HEK293 (cell line): ENCODE results near the gene EGFLAM.

Experiments used
- CTCF ChIA-PET: fragments of 350-600 bp; formaldehyde crosslinking; extraction: SDS; loops from one replicate; lab custom pipeline; 2021; ENCODE audit warnings: antibody characterized with exemption; lab: Yijun Ruan, JAX
- POLR2A ChIA-PET: fragments of 300-600 bp; formaldehyde crosslinking; extraction: SDS; loops from one replicate; lab custom pipeline; 2020; ENCODE audit warnings: antibody characterized with exemption, inconsistent platforms; lab: Yijun Ruan, JAX
- H3K27ac ChIP-seq: fragments of 200-500 bp; sonication (Bioruptor generic); 2 replicates; pipeline ENCODE4 v1.5.1; 2014; ENCODE audit warnings: low read depth, low read length, control low read depth, inconsistent platforms; ENCODE audit errors: extremely low read depth
- H3K36me3 ChIP-seq, 2 experiments: fragments of 200-500 bp in 1 of 2; sonication (Bioruptor generic) in 1 of 2; 1 replicate in 1 of 2; 2 replicates in 1 of 2; pipeline ENCODE4 v1.5.1; 2014 to 2017; ENCODE audit warnings: inconsistent platforms in 2 of 2, low read length in 2 of 2; ENCODE audit not compliant: control insufficient read depth in 2 of 2, insufficient read depth in 1 of 2
- H3K4me1 ChIP-seq: fragments of 200-500 bp; sonication (Bioruptor generic); 2 replicates; pipeline ENCODE4 v1.5.1; 2014; ENCODE audit warnings: mild to moderate bottlenecking, low read length, inconsistent platforms; ENCODE audit not compliant: control insufficient read depth, insufficient read depth
- H3K4me3 ChIP-seq: 2 replicates; pipeline ENCODE4 v1.5.1; 2011; ENCODE audit warnings: low read depth, mild to moderate bottlenecking, control low read depth, low read length, moderate library complexity
- H3K9me3 ChIP-seq: fragments of 200-500 bp; sonication (Bioruptor generic); 2 replicates; pipeline ENCODE4 v1.5.1; 2014; ENCODE audit warnings: low read depth, low read length, inconsistent platforms; ENCODE audit not compliant: control insufficient read depth, insufficient read depth
- GFI1B ChIP-seq: fragments of 450-650 bp; formaldehyde crosslinking; IDR thresholded peaks from 2 replicates; pipeline ENCODE4 v1.5.1; 2016; ENCODE audit warnings: missing biosample characterization, missing genetic modification characterization
- GLI4 ChIP-seq: fragments of 450-650 bp; formaldehyde crosslinking; IDR thresholded peaks from 2 replicates; pipeline ENCODE4 v1.5.1; 2016; ENCODE audit warnings: missing biosample characterization, missing genetic modification characterization
- GLIS1 ChIP-seq: fragments of 450-650 bp; formaldehyde crosslinking; IDR thresholded peaks from 2 replicates; pipeline ENCODE4 v1.5.1; 2016; ENCODE audit warnings: missing biosample characterization, missing genetic modification characterization
- KLF16 ChIP-seq: fragments of 450-650 bp; formaldehyde crosslinking; IDR thresholded peaks from 2 replicates; pipeline ENCODE4 v1.5.1; 2017; ENCODE audit warnings: missing biosample characterization, missing genetic modification characterization
- KLF9 ChIP-seq: fragments of 450-650 bp; formaldehyde crosslinking; IDR thresholded peaks from 2 replicates; pipeline ENCODE4 v1.5.1; 2016; ENCODE audit warnings: missing biosample characterization, missing genetic modification characterization, low read depth
- OSR2 ChIP-seq: fragments of 450-650 bp; formaldehyde crosslinking; IDR thresholded peaks from 2 replicates; pipeline ENCODE4 v1.5.1; 2016; ENCODE audit warnings: missing biosample characterization, missing genetic modification characterization
- OVOL3 ChIP-seq: fragments of 450-650 bp; formaldehyde crosslinking; IDR thresholded peaks from 2 replicates; pipeline ENCODE4 v1.5.1; 2016; ENCODE audit warnings: missing biosample characterization, missing genetic modification characterization
- PRDM1 ChIP-seq: fragments of 450-650 bp; formaldehyde crosslinking; IDR thresholded peaks from 2 replicates; pipeline ENCODE4; 2016; ENCODE audit warnings: missing biosample characterization, missing genetic modification characterization
- SP2 ChIP-seq: fragments of 450-650 bp; formaldehyde crosslinking; IDR thresholded peaks from 2 replicates; pipeline ENCODE4 v1.5.1; 2016; ENCODE audit warnings: missing biosample characterization, missing genetic modification characterization
- TCF7L2 ChIP-seq: IDR thresholded peaks from 2 replicates; pipeline ENCODE4 v1.6.1; 2011; ENCODE audit warnings: low read depth, mild to moderate bottlenecking, inconsistent platforms, low read length, moderate library complexity, borderline replicate concordance
- YY1 ChIP-seq: fragments of 450-650 bp; formaldehyde crosslinking; IDR thresholded peaks from 2 replicates; pipeline ENCODE4 v1.5.1; 2018; ENCODE audit warnings: missing biosample characterization, missing genetic modification characterization
- ZEB2 ChIP-seq: fragments of 450-650 bp; formaldehyde crosslinking; IDR thresholded peaks from 2 replicates; pipeline ENCODE4 v1.5.1; 2016; ENCODE audit warnings: missing biosample characterization, missing genetic modification characterization
- ZIC2 ChIP-seq: fragments of 450-650 bp; formaldehyde crosslinking; IDR thresholded peaks from 2 replicates; pipeline ENCODE4 v1.5.1; 2016; ENCODE audit warnings: missing biosample characterization, missing genetic modification characterization
- ZNF138 ChIP-seq: fragments of 450-650 bp; formaldehyde crosslinking; IDR thresholded peaks from 2 replicates; pipeline ENCODE4 v1.5.1; 2016; ENCODE audit warnings: missing biosample characterization, missing genetic modification characterization, borderline replicate concordance
- ZNF155 ChIP-seq: fragments of 450-650 bp; formaldehyde crosslinking; IDR thresholded peaks from 2 replicates; pipeline ENCODE4 v1.5.1; 2016; ENCODE audit warnings: missing biosample characterization, missing genetic modification characterization
- ZNF223 ChIP-seq: fragments of 450-650 bp; formaldehyde crosslinking; IDR thresholded peaks from 2 replicates; pipeline ENCODE4 v1.5.1; 2016; ENCODE audit warnings: missing biosample characterization, missing genetic modification characterization
- ZNF335 ChIP-seq: fragments of 450-650 bp; formaldehyde crosslinking; conservative IDR thresholded peaks from 2 replicates; pipeline ENCODE4 v1.5.1; 2016; ENCODE audit warnings: missing biosample characterization, missing genetic modification characterization
- ZNF37A ChIP-seq: fragments of 450-650 bp; IDR thresholded peaks from 2 replicates; pipeline ENCODE4 v1.5.1; 2018; ENCODE audit warnings: missing biosample characterization, missing genetic modification characterization
- ZNF433 ChIP-seq: fragments of 450-650 bp; formaldehyde crosslinking; IDR thresholded peaks from 2 replicates; pipeline ENCODE4 v1.5.1; 2016; ENCODE audit warnings: missing biosample characterization, missing genetic modification characterization, low read depth
- ZNF585B ChIP-seq: fragments of 450-650 bp; formaldehyde crosslinking; IDR thresholded peaks from 2 replicates; pipeline ENCODE4 v1.5.1; 2016; ENCODE audit warnings: missing biosample characterization, missing genetic modification characterization
- ZNF623 ChIP-seq: fragments of 450-650 bp; formaldehyde crosslinking; IDR thresholded peaks from 2 replicates; pipeline ENCODE4 v1.5.1; 2016; ENCODE audit warnings: missing biosample characterization, missing genetic modification characterization
- ZNF830 ChIP-seq: fragments of 450-650 bp; IDR thresholded peaks from 2 replicates; pipeline ENCODE4 v1.5.0; 2018; ENCODE audit warnings: missing biosample characterization, missing genetic modification characterization, low read depth, mild to moderate bottlenecking, moderate library complexity
- ZSCAN30 ChIP-seq: fragments of 450-650 bp; IDR thresholded peaks from 2 replicates; pipeline ENCODE4 v1.5.1; 2018; ENCODE audit warnings: missing biosample characterization, mild to moderate bottlenecking, missing genetic modification characterization, moderate library complexity
- TF ChIP-seq, protein P1 (sequence below): fragments of 450-650 bp; formaldehyde crosslinking; IDR thresholded peaks from 2 replicates; pipeline ENCODE4 v1.5.1; 2016; ENCODE audit warnings: missing biosample characterization, missing genetic modification characterization
- TF ChIP-seq, protein P2 (sequence below): fragments of 450-650 bp; formaldehyde crosslinking; IDR thresholded peaks from 2 replicates; pipeline ENCODE4 v1.5.1; 2017; ENCODE audit warnings: missing biosample characterization, missing genetic modification characterization
- TF ChIP-seq, protein P3 (sequence below): fragments of 450-650 bp; formaldehyde crosslinking; optimal IDR thresholded peaks from 2 replicates; pipeline ENCODE3; 2016; ENCODE audit warnings: missing biosample characterization, mild to moderate bottlenecking, missing genetic modification characterization
- TF ChIP-seq, protein P4 (sequence below): fragments of 450-650 bp; formaldehyde crosslinking; IDR thresholded peaks from 2 replicates; pipeline ENCODE4 v1.5.1; 2016; ENCODE audit warnings: missing biosample characterization, missing genetic modification characterization

Gene EGFLAM

DNA sequence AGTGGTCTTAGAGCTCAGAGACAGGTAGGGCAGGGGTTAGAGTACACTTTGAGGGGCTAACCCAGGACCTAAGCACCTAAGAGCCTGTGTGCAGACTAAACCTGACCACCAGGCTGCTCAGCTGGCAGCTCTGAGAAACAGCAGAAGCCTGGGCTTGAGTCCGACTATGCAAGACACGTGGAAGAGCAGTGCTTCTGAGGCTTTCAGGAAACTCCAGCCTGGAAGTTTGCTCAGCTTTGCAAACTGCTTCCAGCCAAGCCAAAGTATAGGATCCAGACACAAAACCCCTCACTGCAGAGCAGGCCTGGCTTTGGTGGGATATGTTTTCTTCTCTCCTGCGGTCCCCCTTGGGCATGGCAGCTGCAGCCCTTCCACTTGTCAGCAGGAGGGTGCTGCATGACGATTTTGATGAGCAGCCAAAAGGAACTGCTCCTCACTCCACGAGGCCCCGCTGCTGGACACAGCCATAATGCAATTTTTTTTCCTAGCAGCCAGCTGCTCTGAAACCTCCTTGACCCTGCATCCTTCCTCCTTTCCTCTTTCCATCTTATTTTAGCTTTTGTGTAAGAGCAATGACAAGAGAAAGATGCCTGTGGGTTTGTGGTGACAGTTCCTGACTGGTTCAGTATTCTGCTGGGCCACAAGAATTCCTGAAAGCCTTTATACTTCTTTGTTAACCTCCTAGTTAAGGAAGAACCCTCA is 175.0 kb downstream of the EGFLAM start:
- H3K4me3 ChIP-seq = no peak overlapping the region
- no peaks in the 10 kb centered on the region for H3K36me3 ChIP-seq
- no peaks in the 10 kb centered on the region for H3K4me1 ChIP-seq
- ChIA-PET CTCF (interaction anchor here (0.5 to 2.1 kb wide), 11 partner anchors 9 to 376 kb away, joined by 3 to 11 read pairs (median 4); no protein-coding TSS in a partner anchor), POLR2A (no interaction called here)
- TF ChIP-seq ZNF155 (no peak), ZNF37A (tag by site-specific recombination) (no peak), YY1 (tag by site-specific recombination) (no peak), TCF7L2 (no peak), ZNF223 (no peak), ZNF433 (tag by site-specific recombination) (no peak), ZNF138 (tag by site-specific recombination) (no peak), GLIS1 (tag by site-specific recombination) (no peak), OSR2 (no peak)
- TF ChIP-seq, protein P1, sequence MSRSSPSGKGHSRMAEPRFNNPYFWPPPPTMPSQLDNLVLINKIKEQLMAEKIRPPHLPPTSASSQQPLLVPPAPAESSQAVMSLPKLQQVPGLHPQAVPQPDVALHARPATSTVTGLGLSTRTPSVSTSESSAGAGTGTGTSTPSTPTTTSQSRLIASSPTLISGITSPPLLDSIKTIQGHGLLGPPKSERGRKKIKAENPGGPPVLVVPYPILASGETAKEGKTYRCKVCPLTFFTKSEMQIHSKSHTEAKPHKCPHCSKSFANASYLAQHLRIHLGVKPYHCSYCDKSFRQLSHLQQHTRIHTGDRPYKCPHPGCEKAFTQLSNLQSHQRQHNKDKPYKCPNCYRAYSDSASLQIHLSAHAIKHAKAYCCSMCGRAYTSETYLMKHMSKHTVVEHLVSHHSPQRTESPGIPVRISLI (tag by site-specific recombination) = no peak
- TF ChIP-seq, protein P2, sequence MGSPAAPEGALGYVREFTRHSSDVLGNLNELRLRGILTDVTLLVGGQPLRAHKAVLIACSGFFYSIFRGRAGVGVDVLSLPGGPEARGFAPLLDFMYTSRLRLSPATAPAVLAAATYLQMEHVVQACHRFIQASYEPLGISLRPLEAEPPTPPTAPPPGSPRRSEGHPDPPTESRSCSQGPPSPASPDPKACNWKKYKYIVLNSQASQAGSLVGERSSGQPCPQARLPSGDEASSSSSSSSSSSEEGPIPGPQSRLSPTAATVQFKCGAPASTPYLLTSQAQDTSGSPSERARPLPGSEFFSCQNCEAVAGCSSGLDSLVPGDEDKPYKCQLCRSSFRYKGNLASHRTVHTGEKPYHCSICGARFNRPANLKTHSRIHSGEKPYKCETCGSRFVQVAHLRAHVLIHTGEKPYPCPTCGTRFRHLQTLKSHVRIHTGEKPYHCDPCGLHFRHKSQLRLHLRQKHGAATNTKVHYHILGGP = no peak
- no peaks in the 10 kb centered on the region for H3K9me3 ChIP-seq
- H3K27ac ChIP-seq = no peak overlapping the region

DNA sequence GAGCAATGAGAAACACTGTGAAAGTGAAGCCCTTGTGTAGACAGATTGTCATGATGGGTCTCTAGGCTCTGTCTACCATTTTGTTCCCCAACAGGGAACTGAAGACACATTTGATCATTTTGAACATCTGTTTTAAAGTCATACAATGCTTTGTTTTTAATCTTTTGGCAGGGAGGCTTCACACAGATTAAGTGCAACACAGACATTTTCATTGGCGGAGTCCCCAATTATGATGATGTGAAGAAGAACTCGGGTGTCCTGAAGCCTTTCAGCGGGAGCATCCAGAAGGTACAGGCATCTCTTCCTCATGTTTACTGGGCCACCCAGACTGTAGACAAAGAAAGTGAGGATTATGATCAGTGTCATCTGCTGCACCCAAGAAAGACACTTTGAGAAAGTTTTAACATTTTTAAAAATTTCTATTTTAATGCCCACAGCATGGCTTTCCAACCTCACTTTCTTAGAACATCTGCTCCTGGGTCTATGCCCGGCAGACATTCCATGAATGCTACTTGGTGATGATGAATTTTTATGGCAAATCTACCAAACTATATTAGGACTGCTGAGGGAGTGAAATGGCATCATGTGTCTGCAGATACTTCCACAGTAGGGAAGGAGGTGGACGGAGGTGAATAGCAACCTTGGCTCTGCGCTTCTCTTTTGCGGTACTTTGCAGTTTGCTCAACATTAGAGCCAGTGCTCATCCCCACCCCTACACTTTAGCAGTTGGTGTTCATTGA is 176.8 kb downstream of the EGFLAM start:
- Histone ChIP-seq H3K4me1 (no peaks in the 10 kb centered on the region), H3K36me3 (no peaks in the 10 kb centered on the region), H3K9me3 (no peaks in the 10 kb centered on the region), H3K27ac (no peak overlapping the region), H3K4me3 (no peak overlapping the region)
- CTCF ChIA-PET = interaction anchor here (0.6 to 2.5 kb wide), 4 partner anchors 8 to 374 kb away, joined by 3 to 12 read pairs (median 6); no protein-coding TSS in a partner anchor
- POLR2A ChIA-PET = interaction anchor here (0.6 kb wide), 1 partner anchor 570 kb away, joined by 3 read pairs; no protein-coding TSS in a partner anchor
- TF ChIP-seq GLIS1 (tag by site-specific recombination) (no peak), PRDM1 (tag by site-specific recombination) (no peak), ZNF623 (no peak), ZSCAN30 (tag by site-specific recombination) (no peak), OVOL3 (tag by site-specific recombination) (no peak), ZEB2 (tag by site-specific recombination) (no peak), ZIC2 (no peak), OSR2 (no peak), SP2 (no peak), GFI1B (tag by site-specific recombination) (no peak), ZNF335 (tag by site-specific recombination) (no peak), YY1 (tag by site-specific recombination) (no peak), KLF9 (no peak), KLF16 (no peak), ZNF830 (no peak), GLI4 (tag by site-specific recombination) (no peak), ZNF585B (no peak)
- TF ChIP-seq, protein P3, sequence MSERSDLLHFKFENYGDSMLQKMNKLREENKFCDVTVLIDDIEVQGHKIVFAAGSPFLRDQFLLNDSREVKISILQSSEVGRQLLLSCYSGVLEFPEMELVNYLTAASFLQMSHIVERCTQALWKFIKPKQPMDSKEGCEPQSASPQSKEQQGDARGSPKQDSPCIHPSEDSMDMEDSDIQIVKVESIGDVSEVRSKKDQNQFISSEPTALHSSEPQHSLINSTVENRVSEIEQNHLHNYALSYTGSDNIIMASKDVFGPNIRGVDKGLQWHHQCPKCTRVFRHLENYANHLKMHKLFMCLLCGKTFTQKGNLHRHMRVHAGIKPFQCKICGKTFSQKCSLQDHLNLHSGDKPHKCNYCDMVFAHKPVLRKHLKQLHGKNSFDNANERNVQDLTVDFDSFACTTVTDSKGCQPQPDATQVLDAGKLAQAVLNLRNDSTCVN (tag by site-specific recombination) = no peak
- TF ChIP-seq, protein P4, sequence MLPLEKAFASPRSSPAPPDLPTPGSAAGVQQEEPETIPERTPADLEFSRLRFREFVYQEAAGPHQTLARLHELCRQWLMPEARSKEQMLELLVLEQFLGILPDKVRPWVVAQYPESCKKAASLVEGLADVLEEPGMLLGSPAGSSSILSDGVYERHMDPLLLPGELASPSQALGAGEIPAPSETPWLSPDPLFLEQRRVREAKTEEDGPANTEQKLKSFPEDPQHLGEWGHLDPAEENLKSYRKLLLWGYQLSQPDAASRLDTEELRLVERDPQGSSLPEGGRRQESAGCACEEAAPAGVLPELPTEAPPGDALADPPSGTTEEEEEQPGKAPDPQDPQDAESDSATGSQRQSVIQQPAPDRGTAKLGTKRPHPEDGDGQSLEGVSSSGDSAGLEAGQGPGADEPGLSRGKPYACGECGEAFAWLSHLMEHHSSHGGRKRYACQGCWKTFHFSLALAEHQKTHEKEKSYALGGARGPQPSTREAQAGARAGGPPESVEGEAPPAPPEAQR = no peak
